GM12891 (cell line): Measurements from ENCODE around the gene KRT77.

Source experiments
- PAX5 ChIP-seq: IDR thresholded peaks from 2 replicates; pipeline ENCODE4 v1.6.1; 2011; ENCODE audit warnings: low read length, moderate library complexity, mild to moderate bottlenecking; ENCODE audit not compliant: insufficient read depth, severe bottlenecking
- POLR2A ChIP-seq: IDR thresholded peaks from 2 replicates; pipeline ENCODE4 v1.6.1; 2011; ENCODE audit warnings: low read depth, low read length, control low read depth
- POLR2AphosphoS5 ChIP-seq: IDR thresholded peaks from 2 replicates; pipeline ENCODE4 v1.6.1; 2011; ENCODE audit warnings: low read depth, low read length, control low read depth
- TAF1 ChIP-seq: IDR thresholded peaks from 2 replicates; pipeline ENCODE4 v1.6.1; 2011; ENCODE audit warnings: low read depth, low read length, control low read depth

DNA sequence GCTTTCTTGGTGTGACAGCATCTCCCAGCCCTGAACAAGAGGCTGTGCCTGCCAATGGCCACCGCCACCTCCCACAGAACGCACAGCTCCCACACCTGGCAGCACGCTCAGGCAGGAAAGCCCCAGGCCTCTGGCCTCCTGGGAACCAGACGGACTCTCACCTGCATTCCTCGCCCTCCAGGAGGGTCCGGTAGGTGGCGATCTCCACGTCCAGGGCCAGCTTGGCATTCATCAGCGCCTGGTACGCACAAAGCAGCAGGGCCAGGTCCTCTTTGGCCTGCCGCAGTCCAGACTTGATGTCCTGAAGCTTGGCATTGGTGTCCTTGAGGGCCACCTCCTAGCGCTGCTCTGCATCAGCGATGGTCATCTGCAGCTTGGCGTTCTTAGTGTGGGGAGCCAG, 12.1 kb upstream of the KRT77 start:
- TF ChIP-seq POLR2A (no peak), POLR2AphosphoS5 (no peak), TAF1 (no peak), PAX5 (no peak)
